Left ventricle myocardium inferior (tissue), 1 donor: ENCODE data around the gene MTHFSD. TPM values are rescaled to one million over a fixed set of nuclear protein-coding genes. Genes with fewer than 3 reads are reported as not detected.
A peak's percentile ranks its signal among the peaks of the same experiment; 100 is the strongest.

ENCODE experiments used
- DNase-seq: peaks from one replicate; pipeline ENCODE4 v3.0.0-alpha.2; 2020
- H3K27ac ChIP-seq: fragments of 200-600 bp; replicated peaks from 2 replicates; pipeline ENCODE4 v1.8.0; 2021
- H3K27me3 ChIP-seq: fragments of 200-600 bp; 2 replicates; pipeline ENCODE4 v1.8.0; 2021; ENCODE audit warnings: low read depth
- H3K36me3 ChIP-seq: fragments of 200-600 bp; 2 replicates; pipeline ENCODE4 v1.8.0; 2021
- H3K4me1 ChIP-seq: fragments of 200-600 bp; 2 replicates; pipeline ENCODE4 v1.8.0; 2021
- H3K4me3 ChIP-seq: fragments of 200-600 bp; 2 replicates; pipeline ENCODE4 v1.8.0; 2021; ENCODE audit warnings: mild to moderate bottlenecking, moderate library complexity
- H3K9me3 ChIP-seq: fragments of 200-600 bp; replicated peaks from 2 replicates; pipeline ENCODE4 v1.8.0; 2021
- intact Hi-C: fragments of 100-400 bp; cut with micrococcal nuclease; formaldehyde crosslinking; loops from one replicate; pipeline ENCODE4 v1.11.0; 2022
- total RNA-seq: library from RNA; stranded (reverse); fragmentation: NEBNext Ultra II Directional; extraction: Animal tissue kit (Norgen Biotek cat#: 25700); gene quantifications from one replicate; pipeline ENCODE4 v1.2.1, GENCODE V29; 2021
- TF ChIP-seq, protein P1 (sequence below): fragments of 200-600 bp; IDR thresholded peaks from 2 replicates; pipeline ENCODE4 v1.8.0; 2021; ENCODE audit warnings: antibody characterized with exemption, mild to moderate bottlenecking, borderline replicate concordance
- donor health status: DM: no; HTN: yes; CAD: no; lungs with severe emphysema.

Gene MTHFSD
- total RNA-seq, 1 donor from 2014 or later, result 10.2 TPM

- Histone ChIP-seq H3K9me3 (no peaks in the 10 kb centered on the region), H3K27ac (no peak overlapping the region), H3K4me3 (no peak overlapping the region), H3K27me3 (peaks cover 100% of the 10 kb centered on the region), H3K36me3 (no peaks in the 10 kb centered on the region), H3K4me1 (peaks cover 45% of the 10 kb centered on the region)
- no peak for DNase-seq
- intact Hi-C loops, result loop anchor here (10.0 kb wide), 1 partner anchor 169 kb away; no protein-coding TSS in a partner anchor
- TF ChIP-seq, protein P1, sequence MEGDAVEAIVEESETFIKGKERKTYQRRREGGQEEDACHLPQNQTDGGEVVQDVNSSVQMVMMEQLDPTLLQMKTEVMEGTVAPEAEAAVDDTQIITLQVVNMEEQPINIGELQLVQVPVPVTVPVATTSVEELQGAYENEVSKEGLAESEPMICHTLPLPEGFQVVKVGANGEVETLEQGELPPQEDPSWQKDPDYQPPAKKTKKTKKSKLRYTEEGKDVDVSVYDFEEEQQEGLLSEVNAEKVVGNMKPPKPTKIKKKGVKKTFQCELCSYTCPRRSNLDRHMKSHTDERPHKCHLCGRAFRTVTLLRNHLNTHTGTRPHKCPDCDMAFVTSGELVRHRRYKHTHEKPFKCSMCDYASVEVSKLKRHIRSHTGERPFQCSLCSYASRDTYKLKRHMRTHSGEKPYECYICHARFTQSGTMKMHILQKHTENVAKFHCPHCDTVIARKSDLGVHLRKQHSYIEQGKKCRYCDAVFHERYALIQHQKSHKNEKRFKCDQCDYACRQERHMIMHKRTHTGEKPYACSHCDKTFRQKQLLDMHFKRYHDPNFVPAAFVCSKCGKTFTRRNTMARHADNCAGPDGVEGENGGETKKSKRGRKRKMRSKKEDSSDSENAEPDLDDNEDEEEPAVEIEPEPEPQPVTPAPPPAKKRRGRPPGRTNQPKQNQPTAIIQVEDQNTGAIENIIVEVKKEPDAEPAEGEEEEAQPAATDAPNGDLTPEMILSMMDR, result no peak
Observed at GRCh38 chr16:86513471-86514277, 41.4 kb downstream of the MTHFSD start.

GRCh38 chr16:86512860-86513470 is 42.1 kb downstream of the MTHFSD start:
- intact Hi-C loops, result loop anchor here (10.0 kb wide), 1 partner anchor 168 kb away; no protein-coding TSS in a partner anchor
- Histone ChIP-seq H3K9me3 (no peaks in the 10 kb centered on the region), H3K27ac (no peak overlapping the region), H3K4me1 (peaks cover 52% of the 10 kb centered on the region), H3K27me3 (peaks cover 100% of the 10 kb centered on the region), H3K4me3 (no peak overlapping the region), H3K36me3 (no peaks in the 10 kb centered on the region)
- TF ChIP-seq, protein P1, result no peak
- DNase-seq, result no peak

DNA sequence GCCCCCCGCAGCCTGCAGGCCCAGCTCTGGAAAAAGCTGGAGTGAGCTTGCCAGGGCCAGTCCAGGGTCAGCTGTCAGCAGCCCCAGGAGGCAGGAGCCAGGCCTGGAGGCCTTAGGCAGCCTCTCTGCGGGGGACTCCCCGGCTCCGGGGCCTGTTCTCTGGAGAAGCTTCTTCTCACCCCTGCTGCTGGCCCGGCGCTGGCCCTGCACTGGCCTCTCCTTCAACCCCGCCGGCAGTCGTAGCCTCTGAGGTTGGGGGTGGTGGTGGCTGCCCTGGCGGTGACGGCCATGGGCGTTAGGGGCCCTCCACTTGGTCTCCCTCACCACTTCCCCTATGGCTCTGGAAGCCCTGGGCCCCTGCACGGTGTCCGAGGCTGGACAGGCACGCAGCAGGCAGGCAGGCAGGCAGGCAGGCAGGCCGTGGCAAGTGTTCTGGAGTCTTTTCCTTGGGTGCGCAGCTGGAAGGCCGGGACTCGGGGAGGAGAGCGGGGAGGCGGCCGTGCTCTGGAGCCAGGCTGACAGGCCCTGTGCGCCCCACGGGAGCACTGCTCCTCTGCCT is 42.7 kb downstream of the MTHFSD start:
- peaks cover 58% of the 10 kb centered on the region for H3K4me1 ChIP-seq
- intact Hi-C loops, result loop anchor here (10.0 kb wide), 1 partner anchor 168 kb away; no protein-coding TSS in a partner anchor
- no peak overlapping the region for H3K4me3 ChIP-seq

GRCh38 chr16:86511317-86512161 is 43.5 kb downstream of the MTHFSD start:
- no peaks in the 10 kb centered on the region for H3K36me3 ChIP-seq
- TF ChIP-seq, protein P1, result no peak
- no peak overlapping the region for H3K27ac ChIP-seq
- peak overlapping the region; percentile 77 for H3K4me3 ChIP-seq
- peaks cover 100% of the 10 kb centered on the region for H3K27me3 ChIP-seq
- H3K4me1 ChIP-seq, result peaks cover 58% of the 10 kb centered on the region
- intact Hi-C loops, result loop anchor here (10.0 kb wide), 1 partner anchor 167 kb away; no protein-coding TSS in a partner anchor
- no peaks in the 10 kb centered on the region for H3K9me3 ChIP-seq
- DNase-seq, result no peak

More for the DNA sequence above, 42.7 kb downstream of the MTHFSD start:
- no peak for DNase-seq
- H3K27ac ChIP-seq, result no peak overlapping the region
- TF ChIP-seq, protein P1, result no peak
- peaks cover 100% of the 10 kb centered on the region for H3K27me3 ChIP-seq
- H3K9me3 ChIP-seq, result no peaks in the 10 kb centered on the region
- H3K36me3 ChIP-seq, result no peaks in the 10 kb centered on the region
